Peyer's patch (tissue), 4 donors: ENCODE data around the gene SLC13A3.

Experiments
- CTCF ChIP-seq, 6 experiments: fragments of 450-650 bp in 4 of 6; fragments of 200-600 bp in 2 of 6; sonication (generic) in 1 of 6; IDR thresholded peaks; one replicate each; pipeline ENCODE4 v1.5.1; 2017 to 2019; ENCODE audit warnings: antibody characterized with exemption in 6 of 6, mild to moderate bottlenecking in 3 of 6, moderate library complexity in 1 of 6
- POLR2A ChIP-seq, 2 donors: fragments of 450-650 bp; IDR thresholded peaks; one replicate each; pipeline ENCODE4 v1.5.1; 2017; ENCODE audit warnings: antibody characterized with exemption in 2 of 2, mild to moderate bottlenecking in 2 of 2, moderate library complexity in 2 of 2

GRCh38 chr20:46519471-46520068, 131.7 kb downstream of the SLC13A3 start:
- TF ChIP-seq POLR2A (IDR thresholded peaks at IDR 0.05) = no peak
- no peak for TF ChIP-seq CTCF (IDR thresholded peaks at IDR 0.05)
